Adrenal gland (tissue), 12 donors: ENCODE data around the gene AHDC1. TPM values are rescaled to one million over a fixed set of nuclear protein-coding genes. Genes with fewer than 3 reads are reported as not detected.

Experiments used
- DNase-seq, 7 donors: peaks; one replicate each; pipeline ENCODE4 v3.0.0-alpha.2; 2019 to 2020
- H3K27ac ChIP-seq, 5 donors: fragments of 200-600 bp; sonication (generic) in 4 of 5; 1 replicate in 3 of 5; 2 replicates in 2 of 5; pipeline versions ENCODE4 v1.5.1 to v1.8.0; 2016 to 2020; ENCODE audit warnings: mild to moderate bottlenecking in 1 of 5
- H3K27me3 ChIP-seq: fragments of 200-600 bp; 2 replicates; pipeline ENCODE4 v1.8.0; 2021
- H3K36me3 ChIP-seq, 2 donors: fragments of 200-600 bp; replicated peaks in 1 of 2; 1 replicate in 1 of 2; 2 replicates in 1 of 2; pipeline versions ENCODE4 v1.5.1 to v1.8.0; 2018 to 2022
- H3K4me1 ChIP-seq, 2 donors: fragments of 200-600 bp; replicated peaks in 1 of 2; 1 replicate in 1 of 2; 2 replicates in 1 of 2; pipeline versions ENCODE4 v1.5.1 to v1.8.0; 2018 to 2021
- H3K4me3 ChIP-seq, 4 donors: fragments of 200-600 bp; sonication (generic) in 3 of 4; one replicate each; pipeline ENCODE4 v1.5.1; 2016 to 2018
- H3K9me3 ChIP-seq, 3 donors: fragments of 200-600 bp; sonication (generic) in 1 of 3; replicated peaks in 1 of 3; 1 replicate in 2 of 3; 2 replicates in 1 of 3; pipeline versions ENCODE4 v1.5.1 to v1.8.0; 2016 to 2021
- CTCF ChIP-seq, 6 experiments: fragments of 450-650 bp in 4 of 6; fragments of 200-600 bp in 2 of 6; sonication (generic) in 1 of 6; IDR thresholded peaks; 1 replicate in 5 of 6; 2 replicates in 1 of 6; pipeline versions ENCODE4 v1.5.1 to v1.8.0; 2016 to 2021; ENCODE audit warnings: antibody characterized with exemption in 6 of 6, mild to moderate bottlenecking in 2 of 6, moderate library complexity in 1 of 6
- POLR2A ChIP-seq, 2 donors: fragments of 450-650 bp; IDR thresholded peaks; one replicate each; pipeline ENCODE4 v1.6.1; 2017; ENCODE audit warnings: antibody characterized with exemption in 2 of 2, mild to moderate bottlenecking in 2 of 2, moderate library complexity in 1 of 2
- WGBS, 4 donors: extraction: QIAGEN DNeasy Blood & Tissue Kit in 2 of 4; methylation state at CpG; one replicate each; pipeline versions ENCODE4 v1.1.5 to v1.1.7; 2013 to 2017; 5-methylcytosine and 5-hydroxymethylcytosine counted together
- intact Hi-C, 2 donors: fragments of 100-400 bp; cut with DNase I; formaldehyde crosslinking; loops; one replicate each; pipeline versions ENCODE4 v1.14.1 to v1.15.0; 2022 to 2023
- polyA plus RNA-seq, 3 donors: library from polyadenylated mRNA; stranded (reverse); fragments of 200-250 nt in 2 of 3; fragments of 350-450 nt in 1 of 3; fragmentation: Illumina TruSeq in 1 of 3; extraction: RNeasy Lipid Tissue Mini Kit (QIAGEN cat#74804) in 1 of 3; gene quantifications; one replicate each; pipeline ENCODE4 v1.2.3, GENCODE V29; 2013 to 2014
- total RNA-seq, 9 donors: library from RNA; depleted of rRNA in 4 of 9; stranded (reverse); fragments of >200 nt in 4 of 9; fragments of 120-200 nt in 1 of 9; fragmentation: NEBNext Ultra II Directional in 1 of 9; extraction: Animal tissue kit (Norgen Biotek cat#: 25700) in 1 of 9; gene quantifications; one replicate each; pipeline versions ENCODE4 v1.1.0 to v1.2.4, GENCODE V29; 2013 to 2023
- donor health status: healthy with polysubstance abuse.
- donor health status: Bipolar disorder and iron deficiency.
- donor health status: DM: yes; HTN: yes; CAD: no.
- donor health status: DM: no; HTN: no; CAD: no.
- donor health status: DM: no; HTN: no; CAD: no.
- donor health status: DM: yes; HTN: yes; CAD: no.

AHDC1 gene
- total and polyA plus RNA-seq, 12 donors, result 10.4 to 111 (median 61.3) TPM

GRCh38 chr1:27617420-27617819 lies 13.5 kb upstream of the AHDC1 start:
- 78 to 93% (median 86%) methylated on average over 2 of the region's 2 CpGs for WGBS, 4 donors
- Histone ChIP-seq H3K4me1 (peaks cover 7 to 10% of the 10 kb centered on the region in 2 donors), H3K36me3 (no peaks in the 10 kb centered on the region), H3K27ac (no peak overlapping the region), H3K4me3 (no peak overlapping the region), H3K9me3 (no peaks in the 10 kb centered on the region), H3K27me3 (no peaks in the 10 kb centered on the region)
- intact Hi-C loops, result loop anchor here (2.0 to 10.0 kb wide), 2 partner anchors 41 to 313 kb away; no protein-coding TSS in a partner anchor
- TF ChIP-seq CTCF (IDR thresholded peaks at IDR 0.05) (no peak), POLR2A (IDR thresholded peaks at IDR 0.05) (no peak)
- DNase-seq, result no peak

GRCh38 chr1:27616441-27616840 lies 12.5 kb upstream of the AHDC1 start:
- TF ChIP-seq POLR2A (IDR thresholded peaks at IDR 0.05) (no peak), CTCF (IDR thresholded peaks at IDR 0.05) (no peak)
- H3K36me3 ChIP-seq, result no peaks in the 10 kb centered on the region
- H3K4me1 ChIP-seq, result peaks cover 6% of the 10 kb centered on the region in 2 donors
- no peaks in the 10 kb centered on the region for H3K9me3 ChIP-seq
- no peak overlapping the region for H3K4me3 ChIP-seq
- H3K27ac ChIP-seq, result no peak overlapping the region
- intact Hi-C loops, result loop anchor here (2.0 to 10.0 kb wide), 2 partner anchors 42 to 312 kb away; no protein-coding TSS in a partner anchor
- no peaks in the 10 kb centered on the region for H3K27me3 ChIP-seq
- no peak for DNase-seq
- 94 to 100% (median 98%) methylated on average over 2 of the region's 2 CpGs; no CpG with 5 or more reads in 1 of the 4 donors for WGBS, 4 donors

GRCh38 chr1:27615346-27616192 lies 11.6 kb upstream of the AHDC1 start:
- H3K27ac ChIP-seq, result no peak overlapping the region
- H3K36me3 ChIP-seq, result no peaks in the 10 kb centered on the region
- WGBS, 4 donors, result 74 to 87% (median 82%) methylated on average over 17 to 41 of the region's 41 CpGs
- no peak overlapping the region for H3K4me3 ChIP-seq
- H3K9me3 ChIP-seq, result no peaks in the 10 kb centered on the region
- intact Hi-C loops, result loop anchor here (2.0 to 10.0 kb wide), 2 partner anchors 43 to 311 kb away; no protein-coding TSS in a partner anchor
- H3K4me1 ChIP-seq, result no peaks in the 10 kb centered on the region
- no peak for DNase-seq
- TF ChIP-seq CTCF (IDR thresholded peaks at IDR 0.05) (no peak), POLR2A (IDR thresholded peaks at IDR 0.05) (no peak)
- H3K27me3 ChIP-seq, result no peaks in the 10 kb centered on the region

DNA sequence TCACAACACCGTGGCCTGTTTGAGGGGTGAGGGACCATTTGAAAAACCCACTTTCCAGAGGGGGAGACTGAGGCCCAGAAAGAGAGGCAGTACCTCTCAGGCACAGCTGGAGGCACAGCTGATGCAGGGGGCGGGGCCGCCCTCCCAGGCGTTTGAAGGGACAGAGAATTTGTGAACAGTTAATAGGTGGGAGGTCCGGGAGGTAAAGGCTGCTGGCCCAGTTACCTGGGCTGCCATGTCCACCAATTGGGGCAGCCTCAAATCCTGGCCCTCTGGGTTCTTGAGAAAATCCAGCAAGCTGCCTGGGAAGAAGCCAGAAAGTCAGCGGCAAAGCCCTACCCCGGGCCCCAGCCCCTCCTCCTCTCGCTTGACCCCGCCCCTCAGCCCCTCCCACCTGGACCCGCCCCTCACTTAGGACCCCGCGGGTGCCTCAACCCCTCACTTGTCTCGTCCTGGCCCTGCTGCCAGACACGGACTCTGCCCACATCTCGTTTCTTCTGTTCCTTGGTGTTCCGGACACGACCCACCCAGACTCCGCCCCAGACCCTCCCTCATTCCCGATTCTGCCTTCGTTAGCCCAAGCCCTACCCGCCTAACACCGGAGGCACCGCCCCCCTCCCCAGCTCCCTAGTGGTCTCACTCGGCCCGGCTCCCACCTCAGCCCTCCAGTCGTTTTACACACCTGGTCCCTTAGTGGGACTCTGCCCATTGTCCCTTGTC lies 10.8 kb upstream of the AHDC1 start:
- DNase-seq, result no peak
- Histone ChIP-seq H3K27me3 (no peaks in the 10 kb centered on the region), H3K27ac (no peak overlapping the region), H3K9me3 (no peaks in the 10 kb centered on the region), H3K36me3 (no peaks in the 10 kb centered on the region), H3K4me1 (no peaks in the 10 kb centered on the region), H3K4me3 (no peak overlapping the region)
- intact Hi-C loops, result loop anchor here (10.0 kb wide), 1 partner anchor 310 kb away; no protein-coding TSS in a partner anchor
- no peak for TF ChIP-seq CTCF (IDR thresholded peaks at IDR 0.05)
- no peak for TF ChIP-seq POLR2A (IDR thresholded peaks at IDR 0.05)
- 31 to 45% (median 38%) methylated on average over 21 to 26 of the region's 26 CpGs for WGBS, 4 donors
